Stimulated activated CD8-positive, alpha-beta memory T cell treated with anti-CD3 and anti-CD28 coated beads, Interleukin-15, amount 100 ng/mL, for 24 hours (primary cell): Measurements from ENCODE around the gene CRYL1.

Experiments
- DNase-seq: peaks from one replicate; pipeline ENCODE4 v3.0.0-alpha.2; 2020; ENCODE audit warnings: low read depth

The CRYL1 gene

GRCh38 chr13:20528452-20528851 lies 2.8 kb upstream of the CRYL1 start:
- DNase-seq, result no peak

GRCh38 chr13:20526664-20527063 lies 1.0 kb upstream of the CRYL1 start:
- no peak for DNase-seq

- DNase-seq, result no peak
Observed at GRCh38 chr13:20525144-20525600, 485 bp downstream of the CRYL1 start.

GRCh38 chr13:20521364-20522115 lies 4.1 kb downstream of the CRYL1 start:
- no peak for DNase-seq

- DNase-seq, result no peak
Observed at GRCh38 chr13:20519875-20520274, 5.8 kb downstream of the CRYL1 start.

DNA sequence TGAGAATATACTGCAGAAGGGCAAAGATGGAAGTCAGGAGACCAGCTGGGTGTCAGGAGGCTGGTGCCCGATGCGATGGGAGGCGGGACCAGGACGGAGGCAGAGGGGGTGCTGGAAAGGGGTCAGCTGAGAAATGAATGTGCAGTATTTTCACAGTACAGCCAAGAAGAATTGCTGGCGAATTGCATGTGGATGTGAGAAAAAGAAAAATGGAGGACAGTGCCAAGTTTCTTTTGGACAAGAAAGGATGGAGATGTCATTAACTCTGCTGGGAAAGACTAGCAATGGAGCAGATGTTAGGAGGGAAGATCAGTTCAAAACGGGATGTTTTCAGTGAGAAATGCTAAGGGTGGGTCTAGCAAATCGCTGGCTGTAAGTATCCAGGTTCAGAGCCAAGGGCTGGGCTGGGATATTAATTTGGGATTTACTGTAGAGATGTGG lies 7.0 kb downstream of the CRYL1 start:
- DNase-seq, result no peak

DNA sequence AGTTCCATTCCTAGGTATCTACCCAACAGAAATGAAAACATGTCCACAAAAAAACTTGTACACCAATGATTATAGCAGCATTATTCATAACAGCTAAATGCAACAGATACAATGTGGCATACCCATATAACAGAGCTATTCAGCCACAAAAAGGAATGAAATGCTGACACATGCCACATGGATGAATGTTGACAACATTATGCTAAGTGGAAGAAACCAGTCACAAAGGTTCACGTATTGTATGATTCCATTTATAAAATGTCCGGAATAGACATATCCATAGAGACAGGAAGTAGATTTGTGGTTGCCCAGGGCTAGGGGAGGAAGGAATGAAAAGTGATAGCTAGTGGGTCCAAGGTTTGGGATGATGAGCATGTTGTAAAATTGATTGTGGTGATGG lies 10.8 kb downstream of the CRYL1 start:
- DNase-seq, result no peak

GRCh38 chr13:20513466-20513995 lies 12.1 kb downstream of the CRYL1 start:
- no peak for DNase-seq

GRCh38 chr13:20512042-20512683 lies 13.5 kb downstream of the CRYL1 start:
- DNase-seq, result no peak

DNA sequence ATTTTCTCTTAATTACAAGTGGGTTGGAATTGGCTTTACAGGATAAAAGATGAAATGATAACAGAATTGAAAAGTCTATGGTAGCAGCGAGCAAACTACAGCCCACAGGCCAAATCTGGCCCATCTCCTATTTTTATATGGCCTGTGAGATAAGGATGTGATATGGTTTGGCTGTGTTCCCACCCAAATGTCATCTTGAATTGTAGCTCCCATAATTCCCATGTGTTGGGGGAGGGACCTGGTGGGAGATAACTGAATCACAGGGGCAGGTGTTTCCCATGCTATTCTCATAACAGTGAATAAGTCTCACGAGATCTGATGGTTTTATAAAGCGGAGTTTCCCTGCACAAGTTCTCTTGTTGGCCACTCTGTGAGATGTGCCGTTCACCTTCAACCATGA lies 19.0 kb downstream of the CRYL1 start:
- DNase-seq, result no peak

DNA sequence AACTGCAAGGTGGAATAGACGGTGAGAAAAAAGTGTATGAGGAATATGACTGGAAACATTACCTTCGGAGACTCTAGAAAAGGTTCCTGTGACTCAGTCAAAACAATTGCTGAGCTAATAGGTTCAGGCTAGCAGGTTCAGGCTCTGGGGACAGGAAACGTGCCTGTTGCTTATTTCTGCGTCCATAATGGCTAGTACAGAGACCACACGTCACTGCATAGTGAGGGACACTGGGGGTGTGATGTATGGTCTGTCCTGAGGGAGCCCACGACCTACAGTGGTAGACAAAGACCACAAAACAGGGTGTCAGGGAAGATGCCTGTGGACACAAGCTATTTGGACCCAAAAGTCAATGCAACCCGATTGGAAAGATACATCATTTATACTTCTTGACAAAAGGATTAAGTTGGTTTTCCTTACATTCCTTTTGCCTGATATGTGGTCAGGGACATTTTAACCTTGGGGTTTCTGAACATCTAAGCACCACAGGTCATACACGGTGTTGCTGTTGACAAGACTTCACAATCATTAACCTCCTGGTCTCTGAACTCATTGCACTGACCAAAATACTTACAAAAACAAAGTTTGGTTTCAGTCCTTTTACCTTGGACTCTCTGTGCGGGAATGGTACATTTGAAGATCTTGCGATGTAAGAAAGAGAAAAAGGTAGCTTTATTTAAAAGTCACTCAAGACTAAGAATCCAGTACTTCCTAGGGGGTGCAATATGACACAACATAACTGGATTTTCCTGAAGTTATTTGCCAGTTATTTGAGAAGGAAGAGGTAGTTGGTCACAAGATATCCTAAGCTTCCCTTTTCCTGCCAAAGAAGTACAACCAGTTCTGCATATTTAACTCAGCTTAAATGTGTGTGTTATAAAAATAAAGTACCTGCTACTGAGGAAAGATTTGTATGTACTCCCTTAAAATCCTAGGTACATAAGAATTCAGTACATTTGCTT lies 20.0 kb downstream of the CRYL1 start:
- no peak for DNase-seq

GRCh38 chr13:20503088-20504083 lies 22.3 kb downstream of the CRYL1 start:
- no peak for DNase-seq

DNA sequence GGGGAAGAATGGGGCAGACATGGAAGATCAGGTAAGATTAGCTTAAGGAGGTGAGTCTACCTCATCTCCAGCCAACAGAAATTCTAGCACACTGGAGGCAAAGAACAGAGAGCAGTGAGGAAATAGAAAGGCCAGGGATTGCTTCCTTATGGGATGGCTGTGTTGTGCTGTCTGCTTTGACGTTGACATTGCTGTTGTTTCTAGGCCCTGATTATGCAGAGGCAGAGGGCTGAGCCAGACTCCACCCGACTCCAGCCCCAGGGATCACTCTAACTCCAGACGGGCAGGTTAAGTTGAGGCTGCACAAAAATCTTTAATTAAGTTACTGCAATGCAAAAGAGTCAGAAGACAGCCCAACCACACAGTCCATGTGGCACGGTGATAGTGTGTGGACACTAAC lies 24.1 kb downstream of the CRYL1 start:
- DNase-seq, result no peak

- DNase-seq, result no peak
Observed at GRCh38 chr13:20501120-20501519, 24.5 kb downstream of the CRYL1 start.

GRCh38 chr13:20499986-20500385 lies 25.7 kb downstream of the CRYL1 start:
- DNase-seq, result no peak

DNA sequence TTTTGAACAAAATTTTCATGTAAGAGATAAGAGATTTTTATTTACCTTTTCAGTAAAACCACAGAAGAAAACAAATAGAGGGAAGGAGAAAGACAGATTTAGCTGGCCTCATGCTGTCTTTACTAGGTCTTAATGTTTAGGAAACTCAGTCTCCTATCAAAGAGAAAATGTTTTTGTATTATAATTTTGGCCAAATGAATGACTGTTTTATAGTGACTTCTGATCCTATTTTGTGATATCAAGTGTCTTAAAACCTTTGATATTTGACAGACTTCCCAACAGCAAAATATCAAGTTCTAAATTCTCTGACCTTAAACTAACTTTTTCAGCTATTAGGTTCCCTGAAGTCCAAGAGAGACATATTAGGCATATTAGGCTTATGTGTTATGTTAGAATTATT lies 27.0 kb downstream of the CRYL1 start:
- no peak for DNase-seq

GRCh38 chr13:20498129-20498528 lies 27.5 kb downstream of the CRYL1 start:
- DNase-seq, result no peak

- DNase-seq, result no peak
Observed at GRCh38 chr13:20497006-20497775, 28.5 kb downstream of the CRYL1 start.

DNA sequence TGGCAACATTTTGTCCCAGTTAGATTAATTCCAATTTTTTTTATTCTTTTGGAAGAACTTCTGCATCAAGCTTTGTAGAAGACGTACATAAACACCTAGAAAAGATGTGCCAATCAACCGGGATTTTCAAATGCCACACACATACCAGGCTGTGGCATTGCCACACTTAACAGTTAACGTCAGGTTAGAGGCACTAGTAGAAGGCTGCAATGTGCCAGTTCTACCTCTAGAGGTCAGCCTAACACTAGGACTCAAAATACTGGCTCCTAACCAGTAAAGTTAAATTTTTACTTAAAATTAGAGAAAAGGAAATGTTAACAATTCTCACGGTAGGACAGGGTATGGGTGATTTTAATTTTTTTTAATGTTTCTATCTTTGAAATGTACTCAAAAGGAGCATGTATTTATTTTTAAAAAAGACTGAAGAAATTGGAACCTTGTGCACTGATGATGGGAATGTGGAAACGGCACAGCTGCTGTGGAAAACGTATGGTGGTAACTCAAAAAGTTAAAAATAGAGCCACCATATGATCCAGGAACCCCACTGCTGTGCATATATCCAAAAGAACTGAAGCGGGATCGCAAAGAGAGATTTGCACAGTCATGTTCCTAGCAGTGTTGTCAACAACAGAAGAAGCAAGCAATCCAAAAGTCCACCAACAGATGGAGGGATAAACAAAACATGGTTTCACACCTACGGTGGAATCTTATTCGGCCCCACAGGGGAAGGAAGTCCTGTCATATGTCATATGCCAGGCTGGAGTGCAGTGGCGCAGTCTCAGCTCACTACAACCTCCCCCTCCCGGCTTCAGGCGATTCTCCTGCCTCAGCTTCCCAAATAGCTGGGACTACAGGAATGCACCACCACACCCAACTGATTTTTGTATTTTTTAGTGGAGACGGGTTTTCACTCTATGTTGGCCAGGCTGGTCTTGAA lies 30.3 kb downstream of the CRYL1 start:
- DNase-seq, result no peak
